GM18951 (cell line): ENCODE data around the gene ME3.

Experiments used
- POLR2A ChIP-seq: IDR thresholded peaks from 4 replicates; pipeline ENCODE4 v1.6.1; 2011; ENCODE audit warnings: mild to moderate bottlenecking; ENCODE audit not compliant: insufficient read length, insufficient read depth; ENCODE audit errors: extremely low read depth
- in situ Hi-C: fragments of 300-500 bp; cut with MboI; formaldehyde crosslinking; loops from one replicate; pipeline ENCODE4 v1.12.0; 2022; ENCODE audit warnings: low sequenced_read_pairs, mixed read lengths, inconsistent platforms; ENCODE audit not compliant: unreplicated experiment

The ME3 gene

DNA sequence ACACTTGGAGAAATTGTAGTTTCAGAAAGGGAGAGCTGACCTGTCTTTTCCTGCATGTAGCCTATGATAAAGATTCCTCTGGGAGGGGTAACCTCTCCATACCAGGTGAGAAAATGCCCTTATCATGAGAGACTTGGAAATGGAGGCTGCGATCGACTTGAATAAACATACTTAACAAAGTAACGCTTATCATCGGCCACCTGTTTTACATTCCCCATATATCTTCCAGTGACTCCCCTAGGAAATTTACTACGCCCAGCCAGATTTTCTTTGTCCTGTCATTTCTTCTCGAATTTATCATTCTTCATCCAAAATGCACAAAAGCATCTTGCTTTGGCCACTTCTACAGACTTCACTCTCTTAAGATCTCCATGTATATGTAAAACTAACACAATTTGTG lies 154.2 kb downstream of the ME3 start:
- TF ChIP-seq POLR2A, result no peak
- in situ Hi-C loops, result no loop called here

DNA sequence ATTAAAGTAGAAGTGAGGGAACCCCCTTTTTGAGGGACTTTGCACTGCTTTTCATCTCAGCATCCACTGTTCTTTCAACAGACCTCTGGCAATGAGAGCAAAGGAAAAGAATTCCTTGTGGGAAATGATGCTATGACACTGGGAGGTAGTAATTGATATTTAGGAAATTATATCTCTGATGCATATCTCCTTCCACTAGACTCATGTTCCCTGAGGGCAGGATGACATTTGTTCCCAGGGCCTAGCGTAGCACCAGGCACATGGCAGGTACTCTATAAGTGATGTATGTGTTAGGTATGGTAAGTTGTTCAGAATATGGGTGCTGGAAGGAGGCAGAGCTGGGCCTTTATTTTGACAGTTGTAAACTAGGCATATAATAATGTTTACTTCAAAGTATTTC lies 154.9 kb downstream of the ME3 start:
- in situ Hi-C loops, result no loop called here
- no peak for TF ChIP-seq POLR2A

DNA sequence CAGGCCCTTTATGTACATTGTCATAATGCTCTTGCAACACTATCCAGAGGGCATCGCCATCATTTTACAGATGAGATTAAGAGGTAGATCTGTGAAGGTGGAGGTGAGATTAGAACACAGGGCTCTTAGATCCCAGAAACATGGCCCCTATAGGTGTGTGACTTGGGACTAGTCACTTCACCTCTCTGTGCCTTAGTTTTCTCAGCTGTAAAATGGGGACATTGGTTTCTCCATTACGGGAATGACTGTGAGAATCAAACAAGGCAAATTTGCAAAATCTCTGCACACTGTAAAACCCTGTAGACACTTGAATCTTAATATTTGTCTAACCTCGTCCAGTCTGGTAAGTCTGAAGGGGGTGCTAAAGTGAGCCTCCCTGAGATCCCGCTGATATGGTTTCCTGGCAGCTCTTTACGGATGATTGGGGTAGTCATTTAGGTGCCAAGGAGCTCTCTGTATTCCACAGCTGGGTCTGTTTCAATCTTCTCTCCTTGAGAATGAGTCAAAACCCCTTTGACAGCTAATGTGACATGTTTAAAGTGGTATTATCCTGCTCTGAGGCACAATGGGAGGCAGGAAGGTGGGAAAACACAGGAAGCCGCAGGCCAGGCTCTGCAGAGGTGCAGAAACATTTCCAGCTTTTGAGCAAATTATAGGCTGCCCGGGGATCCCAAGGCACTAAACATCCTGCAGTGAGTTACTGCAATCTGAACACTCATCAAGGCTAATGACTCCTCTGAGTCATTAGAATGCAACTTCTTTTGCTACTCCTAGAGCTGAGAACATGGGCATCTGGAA lies 156.9 kb downstream of the ME3 start:
- TF ChIP-seq POLR2A, result no peak
- in situ Hi-C loops, result no loop called here

DNA sequence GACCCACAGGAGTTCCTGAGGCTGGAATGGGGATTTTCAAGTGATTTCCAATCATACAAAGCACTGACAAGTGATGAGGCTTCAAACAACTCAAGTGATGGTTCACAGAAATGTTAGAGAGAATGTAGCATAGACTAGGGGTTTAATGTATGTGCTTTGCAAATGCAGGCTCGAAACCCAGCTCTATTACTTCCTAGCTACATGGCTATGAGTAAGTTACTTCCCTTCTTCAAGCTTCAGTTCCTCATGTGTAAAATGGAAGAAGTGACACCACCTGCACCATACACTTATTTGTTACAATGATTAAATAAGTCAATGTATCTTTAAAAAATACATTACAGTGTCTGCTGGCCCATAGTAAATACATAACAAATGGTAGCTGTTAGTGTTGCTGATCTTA lies 158.0 kb downstream of the ME3 start:
- no peak for TF ChIP-seq POLR2A
- in situ Hi-C loops, result no loop called here

DNA sequence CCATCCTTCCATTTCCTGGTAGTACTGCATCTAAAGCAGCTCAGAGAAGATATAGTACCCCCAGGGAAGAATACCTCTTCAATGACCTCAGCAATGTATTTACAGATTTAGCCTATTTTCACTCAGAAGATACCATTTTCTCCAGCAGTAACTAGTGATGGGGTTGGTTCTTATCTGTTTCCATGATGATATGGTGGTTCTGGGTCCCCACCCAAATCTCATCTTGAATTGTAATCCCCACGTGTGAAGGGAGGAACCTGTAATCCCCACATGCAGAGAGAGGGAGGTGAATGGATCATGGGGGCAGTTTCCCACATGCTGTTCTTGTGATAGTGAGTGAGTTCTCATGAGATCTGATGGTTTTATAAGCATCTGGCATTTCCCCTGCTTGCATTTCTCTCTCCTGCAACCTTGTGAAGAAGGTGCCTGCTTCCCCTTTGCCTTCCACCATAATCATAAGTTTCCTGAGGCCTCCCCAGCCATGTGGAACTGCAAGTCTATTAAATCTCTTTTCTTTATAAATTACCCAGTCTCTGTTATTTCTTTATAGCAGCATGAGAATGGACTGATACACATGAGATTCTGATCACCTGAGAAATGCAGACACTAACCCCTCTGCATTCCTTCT lies 158.6 kb downstream of the ME3 start:
- TF ChIP-seq POLR2A, result no peak
- in situ Hi-C loops, result no loop called here

DNA sequence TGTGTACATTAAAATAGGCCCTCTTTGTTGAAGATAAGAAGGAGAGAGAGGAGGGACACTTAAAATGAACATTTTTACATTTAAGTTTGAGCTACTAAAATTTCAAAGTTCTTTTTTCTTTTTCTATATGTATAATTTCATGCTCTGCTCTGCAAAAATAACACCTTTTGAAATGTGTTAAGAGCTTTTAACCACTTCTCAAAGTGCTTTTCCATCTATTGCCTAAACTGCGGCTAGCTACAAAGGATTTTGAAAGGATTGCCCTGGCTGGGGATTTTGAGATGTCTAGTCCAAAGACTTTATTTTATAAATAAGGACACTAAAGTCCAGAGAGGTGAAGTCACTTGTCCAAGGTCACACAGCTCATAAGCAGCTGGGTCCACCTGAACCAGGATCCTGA lies 159.3 kb downstream of the ME3 start:
- in situ Hi-C loops, result no loop called here
- no peak for TF ChIP-seq POLR2A

DNA sequence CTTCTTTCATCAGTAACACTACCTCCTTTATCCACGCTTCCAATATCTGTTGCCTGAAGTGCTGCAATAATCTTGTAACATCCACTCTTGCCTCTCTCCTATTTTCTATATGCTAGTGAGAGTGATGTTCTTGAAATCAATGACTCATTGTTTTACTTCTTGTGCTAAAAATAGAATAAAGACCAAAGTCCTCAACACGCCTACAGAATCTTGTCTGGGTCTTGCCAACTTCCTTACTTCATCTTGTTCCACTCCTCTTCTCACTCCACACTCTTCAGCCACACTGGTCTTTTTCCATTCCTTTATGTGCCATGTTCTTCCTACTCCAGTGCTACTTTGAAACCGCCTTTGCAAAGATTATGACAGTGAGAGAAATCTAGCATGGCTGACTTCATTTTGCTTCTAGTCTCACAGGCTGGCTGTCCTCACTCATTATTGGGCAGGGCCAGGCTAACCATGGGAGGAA lies 161.3 kb downstream of the ME3 start:
- in situ Hi-C loops, result no loop called here

DNA sequence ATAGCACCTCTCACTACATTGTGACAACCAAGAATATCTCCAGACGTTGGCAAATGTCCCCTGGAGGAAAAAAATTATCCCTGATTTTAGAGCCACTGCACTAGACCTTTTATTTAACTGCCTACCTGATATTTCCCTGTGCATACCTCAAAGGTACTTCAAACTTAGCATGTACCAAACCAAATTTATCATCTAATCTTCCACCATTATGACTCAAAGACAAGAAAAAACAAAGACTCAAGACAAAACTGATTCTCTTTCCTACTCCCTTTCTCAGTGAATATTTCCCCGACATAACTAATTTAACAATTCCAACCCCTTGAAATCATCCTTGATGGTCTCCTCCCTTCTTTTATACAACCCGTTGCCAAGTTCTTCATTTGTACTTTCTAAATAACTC lies 161.7 kb downstream of the ME3 start:
- no peak for TF ChIP-seq POLR2A
- in situ Hi-C loops, result no loop called here

More for the DNA sequence above, 161.3 kb downstream of the ME3 start:
- TF ChIP-seq POLR2A, result no peak

DNA sequence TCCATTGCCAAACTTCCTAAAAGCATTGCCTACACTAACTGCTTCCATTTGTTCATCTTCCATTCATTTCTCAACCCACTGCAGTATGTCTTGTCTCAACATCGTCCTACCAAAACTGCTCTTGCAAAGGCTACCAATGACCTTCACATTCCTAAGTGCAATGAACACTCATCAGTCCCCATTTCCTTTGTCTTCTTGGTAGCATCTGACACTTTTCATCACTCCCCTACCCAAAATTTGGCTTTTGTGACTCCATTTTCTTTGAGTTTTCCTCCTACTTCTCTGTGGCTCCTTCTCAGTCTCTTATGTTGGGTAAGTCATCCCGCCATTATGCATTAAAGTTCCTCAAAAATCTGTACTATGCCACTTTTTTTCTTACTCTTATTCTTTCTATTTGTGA lies 162.3 kb downstream of the ME3 start:
- no peak for TF ChIP-seq POLR2A
- in situ Hi-C loops, result no loop called here

DNA sequence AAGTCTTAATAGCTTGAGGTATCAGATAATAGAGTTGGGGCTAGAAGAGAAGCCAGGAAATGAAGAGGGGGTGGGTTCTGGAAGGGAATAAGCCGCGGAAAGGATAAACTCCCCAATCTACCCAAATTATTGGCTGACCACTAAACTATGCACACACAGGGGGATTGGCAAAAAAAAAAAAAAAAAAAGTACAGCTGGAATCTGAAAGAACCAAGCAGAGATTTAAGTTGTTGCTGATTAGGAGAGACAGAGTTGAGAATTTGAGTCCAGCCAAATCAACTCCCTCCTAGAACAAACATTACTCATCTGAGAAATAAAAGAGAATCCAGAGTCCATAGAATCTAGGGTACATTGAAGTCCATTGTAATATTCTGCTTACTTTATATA lies 162.8 kb downstream of the ME3 start:
- no peak for TF ChIP-seq POLR2A
- in situ Hi-C loops, result no loop called here

DNA sequence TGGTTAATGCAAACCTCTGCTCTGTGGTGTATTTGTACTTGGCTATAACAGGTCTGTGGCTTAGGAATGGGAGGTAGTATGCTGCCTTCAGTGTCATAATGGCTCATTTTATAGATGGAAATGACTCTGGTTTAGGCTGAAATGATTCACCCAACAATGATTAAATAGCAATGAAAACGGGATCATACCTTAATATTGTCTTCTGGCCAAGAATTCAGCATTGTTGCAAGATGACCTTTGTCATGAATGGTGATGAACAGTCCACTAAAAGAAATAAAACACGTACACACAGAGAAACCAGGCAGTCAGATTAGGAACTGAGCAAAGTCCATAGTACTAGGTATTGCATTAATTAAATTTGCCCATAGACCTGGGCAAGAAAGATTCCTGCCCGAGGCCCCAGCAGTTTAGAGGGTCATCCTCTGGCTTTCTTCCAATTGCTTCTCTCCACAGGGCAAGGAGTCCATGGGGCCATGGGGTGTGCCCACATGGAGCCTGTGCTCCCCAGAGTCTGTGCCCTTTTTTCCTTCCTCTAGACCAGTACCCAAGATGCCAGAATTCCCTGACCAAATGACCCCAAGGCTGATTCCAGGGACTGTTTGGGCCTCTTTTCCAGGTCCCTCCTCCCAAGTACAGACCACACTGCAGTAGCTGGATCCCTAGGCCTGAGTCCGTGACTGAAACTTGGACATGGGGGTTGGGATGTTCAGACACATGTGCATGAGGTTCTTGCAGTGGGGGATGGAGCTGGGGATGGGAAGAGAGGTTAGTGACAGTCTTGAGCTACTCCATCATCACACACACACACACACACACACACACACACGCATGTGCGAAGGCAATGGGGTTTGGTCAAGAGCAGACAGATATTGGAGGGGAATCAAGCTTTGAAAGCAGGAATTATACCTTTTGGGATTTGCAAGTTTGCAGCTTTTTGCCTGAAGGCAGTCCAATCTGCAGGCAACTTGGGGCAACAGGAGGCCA lies 163.5 kb downstream of the ME3 start:
- in situ Hi-C loops, result no loop called here
- TF ChIP-seq POLR2A, result no peak

DNA sequence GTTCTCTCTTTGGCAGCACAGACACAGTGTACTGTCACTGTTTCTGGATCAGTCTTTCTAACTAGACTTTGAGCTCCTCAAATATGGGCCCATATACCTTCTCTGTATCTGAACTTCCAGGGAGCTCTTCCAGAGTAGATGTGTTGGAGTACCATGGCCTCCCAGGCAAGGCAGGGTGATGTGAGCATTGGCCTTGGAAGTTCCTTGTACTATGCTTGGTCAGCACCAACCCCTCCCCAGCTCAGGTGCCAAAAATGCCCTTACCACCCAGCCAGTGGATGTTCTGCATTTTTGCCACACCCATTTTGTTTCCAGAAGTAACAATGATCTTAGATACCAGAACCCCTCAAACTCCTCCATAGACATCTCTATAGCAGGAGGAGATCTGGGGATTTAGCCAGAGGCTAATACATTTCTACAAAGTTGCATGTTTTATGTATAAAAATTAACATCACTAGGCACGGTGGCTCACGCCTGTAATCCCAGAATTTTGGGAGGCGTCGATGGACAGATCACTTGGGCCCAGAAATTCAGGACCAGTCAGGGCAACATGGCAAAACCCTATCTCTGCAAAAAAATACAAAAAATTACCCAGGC lies 165.1 kb downstream of the ME3 start:
- in situ Hi-C loops, result no loop called here

DNA sequence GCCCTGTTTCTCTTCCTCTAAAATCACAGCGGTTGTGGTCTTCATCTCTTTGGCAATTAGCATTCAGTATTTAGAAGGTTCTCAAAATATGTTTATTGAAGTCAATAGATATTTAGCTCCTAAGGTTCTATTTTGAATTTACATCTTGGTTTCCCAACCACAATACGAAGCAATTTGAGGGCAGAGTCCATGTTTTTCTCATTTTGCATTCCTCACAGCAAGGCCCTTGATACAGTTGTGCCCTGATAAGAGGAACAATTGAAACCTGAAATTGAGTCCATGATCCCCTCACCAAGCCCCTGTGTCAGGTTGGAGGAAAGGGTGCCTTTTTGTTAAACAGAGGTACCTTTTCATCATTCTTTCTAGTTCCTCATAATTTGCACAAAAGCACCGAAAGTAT lies 166.2 kb downstream of the ME3 start:
- in situ Hi-C loops, result no loop called here
- TF ChIP-seq POLR2A, result no peak

More for the DNA sequence above, 165.1 kb downstream of the ME3 start:
- TF ChIP-seq POLR2A, result no peak

DNA sequence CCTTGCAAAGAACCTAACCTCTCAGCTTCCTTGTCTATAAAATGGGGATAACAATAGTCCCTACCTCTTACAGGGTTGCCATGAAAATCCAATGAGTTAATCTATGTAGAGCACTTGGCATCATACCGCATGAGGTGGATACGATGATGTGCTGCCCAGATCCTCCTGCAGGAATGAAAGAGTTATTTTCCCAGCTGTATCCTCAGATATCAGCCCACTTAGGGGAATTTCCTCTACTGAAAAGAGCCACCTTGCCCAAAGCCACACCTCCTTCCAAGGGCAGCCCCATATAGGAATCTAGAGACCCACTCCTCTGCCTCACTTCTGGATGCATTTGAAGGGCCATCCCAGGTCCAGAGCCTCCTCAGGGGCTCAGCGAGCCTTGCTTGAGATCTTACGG lies 169.3 kb downstream of the ME3 start:
- no peak for TF ChIP-seq POLR2A

More for the DNA sequence above, 169.3 kb downstream of the ME3 start:
- in situ Hi-C loops, result no loop called here
